Measurements from ENCODE around the gene NOTCH2. TPM values are rescaled to one million over a fixed set of nuclear protein-coding genes. Genes with fewer than 3 reads are reported as not detected.
A peak's percentile ranks its signal among the peaks of the same experiment; 100 is the strongest.

The NOTCH2 gene
- total RNA-seq, 1 donor from 2014 or later: 84.2 TPM

- Mint-ChIP-seq H3K4me1 (no peaks in the 10 kb centered on the region), H3K4me3 (no peak overlapping the region), H3K9me3 (peaks cover 9% of the 10 kb centered on the region), H3K27me3 (ENCODE audit: low read depth) (peaks cover 2% of the 10 kb centered on the region), H3K36me3 (ENCODE audit: low read depth) (no peaks in the 10 kb centered on the region), H3K27ac (ENCODE audit: unreplicated experiment) (no peak overlapping the region)
- DNase-seq (ENCODE audit: low read depth, low spot score): no peak
- TF ChIP-seq, protein P1, sequence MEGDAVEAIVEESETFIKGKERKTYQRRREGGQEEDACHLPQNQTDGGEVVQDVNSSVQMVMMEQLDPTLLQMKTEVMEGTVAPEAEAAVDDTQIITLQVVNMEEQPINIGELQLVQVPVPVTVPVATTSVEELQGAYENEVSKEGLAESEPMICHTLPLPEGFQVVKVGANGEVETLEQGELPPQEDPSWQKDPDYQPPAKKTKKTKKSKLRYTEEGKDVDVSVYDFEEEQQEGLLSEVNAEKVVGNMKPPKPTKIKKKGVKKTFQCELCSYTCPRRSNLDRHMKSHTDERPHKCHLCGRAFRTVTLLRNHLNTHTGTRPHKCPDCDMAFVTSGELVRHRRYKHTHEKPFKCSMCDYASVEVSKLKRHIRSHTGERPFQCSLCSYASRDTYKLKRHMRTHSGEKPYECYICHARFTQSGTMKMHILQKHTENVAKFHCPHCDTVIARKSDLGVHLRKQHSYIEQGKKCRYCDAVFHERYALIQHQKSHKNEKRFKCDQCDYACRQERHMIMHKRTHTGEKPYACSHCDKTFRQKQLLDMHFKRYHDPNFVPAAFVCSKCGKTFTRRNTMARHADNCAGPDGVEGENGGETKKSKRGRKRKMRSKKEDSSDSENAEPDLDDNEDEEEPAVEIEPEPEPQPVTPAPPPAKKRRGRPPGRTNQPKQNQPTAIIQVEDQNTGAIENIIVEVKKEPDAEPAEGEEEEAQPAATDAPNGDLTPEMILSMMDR (conservative IDR thresholded peaks at IDR 0.05): no peak
These were observed 182.0 kb downstream of the NOTCH2 start for GRCh38 chr1:119887427-119887826.

GRCh38 chr1:119885903-119886783, 183.3 kb downstream of the NOTCH2 start:
- TF ChIP-seq, protein P1 (conservative IDR thresholded peaks at IDR 0.05): peak; percentile 75
- Mint-ChIP-seq H3K36me3 (ENCODE audit: low read depth) (no peaks in the 10 kb centered on the region), H3K4me3 (no peak overlapping the region), H3K4me1 (no peaks in the 10 kb centered on the region), H3K27ac (ENCODE audit: unreplicated experiment) (no peak overlapping the region), H3K27me3 (ENCODE audit: low read depth) (peaks cover 2% of the 10 kb centered on the region), H3K9me3 (peaks cover 9% of the 10 kb centered on the region)
- DNase-seq (ENCODE audit: low read depth, low spot score): peak; percentile 45

DNA sequence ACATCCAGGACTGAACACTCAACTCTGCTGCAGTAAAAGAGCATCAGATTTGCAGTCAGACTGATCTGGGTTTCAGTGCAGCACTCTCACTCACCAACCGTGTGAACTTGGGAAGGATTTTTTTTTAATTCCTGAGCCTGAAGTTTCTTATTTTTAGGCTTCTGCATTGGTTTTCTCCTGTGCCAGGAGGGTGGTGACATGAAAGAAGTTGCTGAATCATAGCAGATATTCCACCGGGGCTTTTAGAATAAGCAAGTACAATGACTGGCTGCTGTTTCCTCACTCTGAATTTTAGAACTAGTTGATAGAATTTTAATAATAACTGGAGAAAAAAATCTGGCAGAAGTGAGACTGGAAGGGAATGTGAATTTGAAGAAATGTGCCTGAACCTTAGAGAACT, 184.8 kb downstream of the NOTCH2 start:
- Mint-ChIP-seq H3K9me3 (peaks cover 9% of the 10 kb centered on the region), H3K27me3 (ENCODE audit: low read depth) (peaks cover 2% of the 10 kb centered on the region), H3K36me3 (ENCODE audit: low read depth) (no peaks in the 10 kb centered on the region), H3K27ac (ENCODE audit: unreplicated experiment) (no peak overlapping the region), H3K4me3 (no peak overlapping the region), H3K4me1 (no peaks in the 10 kb centered on the region)
- TF ChIP-seq, protein P1 (conservative IDR thresholded peaks at IDR 0.05): no peak
- DNase-seq (ENCODE audit: low read depth, low spot score): no peak

DNA sequence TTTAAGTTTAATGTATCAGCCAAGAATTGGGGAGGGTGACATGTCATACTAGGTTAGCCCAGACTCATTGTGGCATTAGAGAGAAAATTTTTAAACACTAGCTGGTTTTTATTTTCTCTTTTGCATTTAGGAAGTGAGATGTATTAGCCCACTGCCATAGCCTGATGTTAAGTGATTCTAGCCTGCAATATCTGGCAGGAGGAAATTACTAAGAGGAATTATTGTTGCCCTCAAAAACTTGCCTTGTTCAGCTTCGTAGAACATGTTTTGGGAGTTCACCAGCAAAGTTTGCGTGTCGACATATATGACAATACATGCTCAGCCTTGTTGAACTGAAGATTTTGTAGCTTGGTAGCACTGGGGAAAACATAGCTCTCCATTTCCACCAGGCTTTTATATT, 185.6 kb downstream of the NOTCH2 start:
- H3K27me3 Mint-ChIP-seq (ENCODE audit: low read depth): peaks cover 2% of the 10 kb centered on the region
- no peak for DNase-seq (ENCODE audit: low read depth, low spot score)
- no peak overlapping the region for H3K4me3 Mint-ChIP-seq
- H3K4me1 Mint-ChIP-seq: no peaks in the 10 kb centered on the region
- peaks cover 7% of the 10 kb centered on the region for H3K9me3 Mint-ChIP-seq
- no peaks in the 10 kb centered on the region for H3K36me3 Mint-ChIP-seq (ENCODE audit: low read depth)
- no peak overlapping the region for H3K27ac Mint-ChIP-seq (ENCODE audit: unreplicated experiment)
- TF ChIP-seq, protein P1 (conservative IDR thresholded peaks at IDR 0.05): no peak

DNA sequence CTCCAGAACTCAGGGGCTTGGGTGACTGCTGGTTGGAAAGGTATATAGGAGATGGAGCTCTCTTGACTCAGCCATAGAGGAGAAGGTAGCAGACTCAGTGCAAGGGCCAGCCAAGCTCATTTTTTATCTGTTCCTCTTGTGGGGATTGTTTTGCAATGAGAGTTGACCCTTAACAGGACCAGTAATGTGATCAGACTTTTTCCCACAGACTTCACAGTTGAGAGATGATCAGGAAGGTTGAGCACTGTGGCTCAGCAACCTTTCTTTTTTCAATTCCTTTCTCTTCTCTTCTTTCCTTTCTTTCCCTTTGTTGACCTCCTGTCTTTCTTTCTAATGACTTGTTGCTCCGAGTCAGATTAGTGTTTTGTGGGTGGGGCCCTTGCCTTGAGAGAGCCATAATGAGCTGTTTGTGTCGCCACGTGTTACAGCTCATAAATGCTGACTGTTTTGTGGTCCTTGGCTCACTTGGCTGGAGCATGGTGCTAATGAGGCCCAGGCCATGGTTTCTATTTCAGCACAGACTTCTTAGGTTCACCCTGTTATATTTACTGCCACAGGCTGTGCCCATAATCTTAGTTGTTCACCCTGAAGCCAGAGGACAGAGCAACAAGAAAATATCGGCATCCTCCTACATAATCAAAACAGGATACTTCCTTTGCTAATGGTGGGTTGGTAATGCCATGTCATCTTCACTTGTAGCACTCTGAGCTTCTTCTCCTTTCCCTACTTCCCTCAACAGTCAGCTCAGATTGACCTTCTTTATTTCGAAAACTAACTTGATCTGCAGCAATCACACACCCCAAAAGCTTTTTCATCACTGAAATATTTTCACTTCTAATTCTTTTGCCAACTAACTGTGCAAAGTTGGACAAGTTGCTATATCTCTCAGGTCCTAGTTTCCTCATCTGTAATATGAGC, 187.1 kb downstream of the NOTCH2 start:
- H3K27ac Mint-ChIP-seq (ENCODE audit: unreplicated experiment): no peak overlapping the region
- TF ChIP-seq, protein P1 (conservative IDR thresholded peaks at IDR 0.05): no peak
- no peak for DNase-seq (ENCODE audit: low read depth, low spot score)
- H3K9me3 Mint-ChIP-seq: no peaks in the 10 kb centered on the region
- H3K4me3 Mint-ChIP-seq: no peak overlapping the region
- peaks cover 2% of the 10 kb centered on the region for H3K27me3 Mint-ChIP-seq (ENCODE audit: low read depth)
- no peaks in the 10 kb centered on the region for H3K36me3 Mint-ChIP-seq (ENCODE audit: low read depth)
- H3K4me1 Mint-ChIP-seq: no peaks in the 10 kb centered on the region

Data from neural crest cell (in vitro differentiated cells).